ENCODE results near the gene SMCO4.

The SMCO4 gene

GRCh38 chr11:93571612-93572011 lies 28.4 kb upstream of the SMCO4 start:
- no peak for DNase-seq (ENCODE audit: extremely low read depth, low read depth)
- no peak for TF ChIP-seq CTCF (IDR thresholded peaks at IDR 0.05; ENCODE audit: low read depth, low read length, missing control alignments)
- no peak overlapping the region for H3K4me3 ChIP-seq (replicated peaks; ENCODE audit: low read depth, low read length)

DNA sequence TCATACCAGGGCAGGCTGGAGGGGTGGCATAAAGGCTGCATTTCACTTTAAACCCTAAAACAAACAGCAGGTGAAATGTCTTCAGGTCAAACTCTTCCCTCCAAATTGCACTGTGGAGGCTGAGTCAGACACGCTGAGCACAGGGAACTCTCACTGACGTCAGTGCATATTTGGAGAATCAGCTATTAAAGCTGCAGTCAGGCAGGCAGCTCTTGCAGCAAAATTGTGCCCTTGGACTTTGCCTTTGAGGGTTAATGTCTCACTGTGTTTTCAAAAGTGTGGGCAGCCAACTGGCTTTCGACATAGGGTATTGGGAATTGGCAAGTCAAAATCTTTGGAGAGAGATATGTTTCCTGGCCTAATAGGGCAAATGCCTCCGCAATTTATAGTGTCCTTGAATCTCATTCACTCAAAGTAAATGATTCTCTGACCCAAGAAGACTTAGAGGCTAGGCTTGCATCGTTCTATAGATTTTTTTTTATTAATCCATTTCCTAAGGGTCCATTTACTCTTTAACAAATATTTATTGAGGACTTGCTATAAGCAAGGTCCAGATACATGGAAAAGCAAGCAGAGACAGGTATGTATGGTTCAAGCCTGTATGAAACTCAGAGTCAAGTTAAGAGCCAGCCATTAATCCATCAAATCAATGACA lies 27.7 kb upstream of the SMCO4 start:
- TF ChIP-seq CTCF (IDR thresholded peaks at IDR 0.05; ENCODE audit: low read depth, low read length, missing control alignments), result no peak
- peak; percentile 14 for DNase-seq (ENCODE audit: extremely low read depth, low read depth)
- no peak overlapping the region for H3K4me3 ChIP-seq (replicated peaks; ENCODE audit: low read depth, low read length)

- DNase-seq (ENCODE audit: extremely low read depth, low read depth), result no peak
- H3K4me3 ChIP-seq (replicated peaks; ENCODE audit: low read depth, low read length), result no peak overlapping the region
- TF ChIP-seq CTCF (IDR thresholded peaks at IDR 0.05; ENCODE audit: low read depth, low read length, missing control alignments), result no peak
These were observed 26.3 kb upstream of the SMCO4 start for GRCh38 chr11:93569496-93569895.

DNA sequence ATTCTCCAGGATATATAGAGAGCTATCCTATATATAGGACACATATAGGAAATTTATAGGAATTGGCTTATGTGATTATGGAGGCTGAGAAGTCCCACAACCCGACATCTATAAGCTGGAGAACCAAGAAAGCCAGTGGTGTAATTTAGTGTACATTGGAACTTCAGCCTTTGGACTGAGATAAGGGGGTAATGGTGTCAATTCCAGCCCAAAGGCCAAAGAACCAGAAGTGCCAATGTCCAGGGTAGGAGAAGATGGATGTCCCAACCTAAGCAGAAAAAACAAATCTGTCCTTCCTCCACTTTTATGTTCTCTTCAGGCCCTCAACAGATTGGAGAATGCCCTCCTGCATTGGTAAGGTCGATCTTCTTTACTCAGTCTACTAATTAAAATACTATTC lies 25.5 kb upstream of the SMCO4 start:
- H3K4me3 ChIP-seq (replicated peaks; ENCODE audit: low read depth, low read length), result no peak overlapping the region
- no peak for DNase-seq (ENCODE audit: extremely low read depth, low read depth)
- no peak for TF ChIP-seq CTCF (IDR thresholded peaks at IDR 0.05; ENCODE audit: low read depth, low read length, missing control alignments)

- TF ChIP-seq CTCF (IDR thresholded peaks at IDR 0.05; ENCODE audit: low read depth, low read length, missing control alignments), result no peak
- no peak for DNase-seq (ENCODE audit: extremely low read depth, low read depth)
- no peak overlapping the region for H3K4me3 ChIP-seq (replicated peaks; ENCODE audit: low read depth, low read length)
These were observed 24.3 kb upstream of the SMCO4 start for GRCh38 chr11:93567401-93567895.

DNA sequence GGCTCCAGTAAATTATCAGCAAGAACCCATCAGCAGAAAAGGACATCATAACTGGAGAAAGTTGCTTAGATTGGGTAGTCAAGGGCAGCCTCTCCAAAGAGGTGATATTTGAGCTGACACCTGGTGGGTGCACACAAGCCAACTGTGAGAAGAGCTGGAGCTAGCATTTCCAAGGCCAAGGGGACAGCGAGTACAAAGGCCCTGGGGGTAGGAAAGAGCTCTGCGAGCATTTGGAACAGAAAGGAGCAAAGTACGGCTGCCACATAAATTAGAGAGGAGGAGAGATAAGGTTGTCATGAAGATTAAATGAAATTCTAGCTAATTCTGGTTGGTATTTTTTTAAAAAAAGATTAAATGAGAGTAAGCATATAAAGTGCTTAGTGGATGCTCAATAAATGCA lies 21.7 kb upstream of the SMCO4 start:
- TF ChIP-seq CTCF (IDR thresholded peaks at IDR 0.05; ENCODE audit: low read depth, low read length, missing control alignments), result no peak
- DNase-seq (ENCODE audit: extremely low read depth, low read depth), result no peak
- H3K4me3 ChIP-seq (replicated peaks; ENCODE audit: low read depth, low read length), result no peak overlapping the region

DNA sequence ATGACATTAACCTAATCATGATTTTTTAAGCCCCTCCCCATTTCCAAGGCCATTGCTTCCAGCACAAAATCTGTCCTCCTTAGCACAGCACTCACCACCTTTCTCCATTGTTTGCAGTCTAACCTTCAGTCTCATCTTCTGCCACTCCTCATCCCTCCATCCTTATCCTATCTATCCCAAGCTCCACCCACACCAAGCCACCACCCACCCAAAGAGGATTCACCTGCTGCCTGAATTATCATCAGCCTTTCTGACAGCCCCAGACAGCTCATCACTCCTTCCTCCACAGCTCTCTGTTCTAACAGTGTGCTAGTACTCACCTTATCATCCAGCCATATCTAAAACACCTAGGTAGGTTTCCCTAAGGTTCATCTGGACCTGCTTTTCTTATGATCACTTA lies 20.7 kb upstream of the SMCO4 start:
- DNase-seq (ENCODE audit: extremely low read depth, low read depth), result no peak
- no peak overlapping the region for H3K4me3 ChIP-seq (replicated peaks; ENCODE audit: low read depth, low read length)
- no peak for TF ChIP-seq CTCF (IDR thresholded peaks at IDR 0.05; ENCODE audit: low read depth, low read length, missing control alignments)
